Stimulated activated CD4-positive, alpha-beta T cell treated with anti-CD3 and anti-CD28 coated beads, Interleukin-1b, Interleukin-23, amount 100 ng/mL, for 24 hours (primary cell): ENCODE measurements around the gene FGD6.
"Not testable (repeated sequence)": the region's sequence is repeated elsewhere in the genome, so short reads cannot be mapped to it uniquely, and the experiment has no call there.

Experiments
- DNase-seq, 4 experiments: peaks; one replicate each; pipeline ENCODE4 v3.0.0-alpha.2; 2020; ENCODE audit warnings: low read depth in 4 of 4, low spot score in 1 of 4

FGD6 gene

DNA sequence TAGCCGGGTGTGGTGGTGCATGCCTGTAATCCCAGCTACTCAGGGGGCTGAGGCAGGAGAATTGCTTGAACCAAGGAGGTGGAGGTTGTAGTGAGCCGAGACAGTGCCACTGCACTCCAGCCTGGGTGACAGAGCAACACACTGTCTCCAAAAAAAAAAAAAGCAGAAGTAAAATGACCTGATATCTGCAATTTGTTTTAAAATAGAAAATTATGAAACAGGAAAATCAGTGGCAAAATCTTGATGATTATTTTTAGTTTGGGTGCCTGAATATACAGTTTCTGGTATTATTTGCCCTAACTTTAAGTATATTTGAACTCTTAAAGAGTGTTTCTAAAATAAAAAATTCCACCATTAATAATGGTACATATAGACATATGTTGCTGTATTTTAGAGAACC, 121.4 kb downstream of the FGD6 start:
- DNase-seq = not testable (repeated sequence)

DNA sequence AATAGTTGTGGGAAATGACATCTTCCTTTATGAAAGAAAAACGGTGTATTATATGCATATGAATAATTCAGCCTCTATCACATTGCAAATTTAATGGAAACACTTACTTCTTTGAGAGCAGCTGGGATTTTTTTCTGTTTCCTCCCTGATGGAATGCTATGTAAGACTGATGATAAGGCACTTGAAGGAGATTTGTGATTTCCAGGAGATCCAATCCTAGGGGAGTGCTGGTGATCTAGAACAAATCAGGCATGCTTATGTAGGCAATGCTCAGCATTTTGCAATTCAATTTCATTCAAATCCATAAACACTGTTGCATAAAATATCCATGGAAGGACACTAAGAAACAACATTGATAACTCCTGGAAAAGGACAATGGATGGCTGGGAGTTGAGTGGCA, 127.8 kb downstream of the FGD6 start:
- no peak for DNase-seq

DNA sequence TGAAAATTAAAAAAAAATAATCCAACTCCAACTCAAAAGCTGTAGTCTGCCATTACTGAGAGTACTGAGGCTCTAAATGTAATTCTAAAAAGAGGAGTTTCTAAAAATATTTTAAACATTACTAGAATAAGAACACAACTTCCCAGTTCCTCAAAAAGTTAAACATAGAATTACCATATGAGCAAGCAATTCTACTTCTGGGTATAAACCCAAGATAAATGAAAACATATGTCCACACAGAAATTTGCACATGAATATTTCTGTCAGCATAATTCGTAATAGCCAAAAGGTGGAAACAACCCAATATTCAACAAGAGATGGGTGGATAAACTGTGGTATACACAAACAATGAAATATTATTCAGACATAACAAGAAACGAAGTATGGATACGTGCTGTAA, 128.9 kb downstream of the FGD6 start:
- no peak for DNase-seq

DNA sequence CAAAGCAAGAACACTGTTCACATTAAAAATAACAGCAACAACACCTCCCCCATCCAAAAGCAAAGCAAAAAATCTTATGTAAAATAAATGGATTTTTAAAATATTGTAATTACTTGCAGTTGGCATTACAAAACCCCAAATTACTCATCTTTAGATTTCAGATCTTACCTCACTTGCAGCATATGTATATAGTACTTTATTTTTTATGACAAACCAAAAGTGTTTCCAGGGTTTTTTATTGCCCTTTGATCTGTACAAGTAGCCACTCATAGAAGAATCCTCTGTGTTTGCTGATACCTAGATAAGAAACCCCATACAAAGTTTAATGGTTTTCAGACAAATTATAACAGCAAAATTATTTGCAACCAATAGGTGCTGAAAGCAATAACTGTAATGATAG, 131.7 kb downstream of the FGD6 start:
- DNase-seq = no peak

DNA sequence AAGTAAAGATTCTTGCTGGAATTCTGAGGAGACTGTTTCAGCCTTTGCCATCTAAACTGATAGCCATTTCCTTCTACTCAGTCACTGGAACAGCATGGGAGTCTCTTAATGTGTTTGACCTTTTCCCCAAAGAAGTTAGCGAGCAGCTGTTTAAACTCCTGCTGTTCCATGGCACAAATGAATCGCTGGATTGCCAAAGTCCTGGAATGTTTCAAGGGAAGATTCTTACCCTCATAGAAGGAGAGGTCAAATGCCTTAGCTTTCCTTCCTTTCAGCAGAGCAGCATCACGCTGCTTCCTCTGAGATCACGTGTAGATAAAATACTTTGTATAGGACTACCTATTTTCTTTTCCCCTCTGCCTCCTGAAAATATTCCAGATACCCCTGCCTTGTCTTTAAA, 133.3 kb downstream of the FGD6 start:
- no peak for DNase-seq

DNA sequence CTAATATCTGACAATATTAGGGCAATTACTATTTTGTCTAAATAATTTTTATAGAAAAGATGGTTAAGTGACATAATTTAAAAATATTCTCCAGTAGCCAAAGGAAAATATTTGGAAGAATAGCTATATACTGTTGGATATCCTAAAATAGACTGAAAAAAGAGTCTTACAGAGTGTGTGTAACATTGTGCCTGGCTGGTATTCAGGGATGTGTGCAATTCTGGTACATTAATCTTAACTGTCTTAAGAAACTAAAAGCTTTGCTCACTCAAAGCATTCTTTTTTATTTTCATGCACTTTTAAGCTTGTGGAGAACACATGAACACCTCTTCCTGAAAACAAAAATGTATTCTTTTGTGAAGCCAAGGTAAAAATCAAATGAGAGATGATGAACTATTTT, 133.8 kb downstream of the FGD6 start:
- DNase-seq = no peak

DNA sequence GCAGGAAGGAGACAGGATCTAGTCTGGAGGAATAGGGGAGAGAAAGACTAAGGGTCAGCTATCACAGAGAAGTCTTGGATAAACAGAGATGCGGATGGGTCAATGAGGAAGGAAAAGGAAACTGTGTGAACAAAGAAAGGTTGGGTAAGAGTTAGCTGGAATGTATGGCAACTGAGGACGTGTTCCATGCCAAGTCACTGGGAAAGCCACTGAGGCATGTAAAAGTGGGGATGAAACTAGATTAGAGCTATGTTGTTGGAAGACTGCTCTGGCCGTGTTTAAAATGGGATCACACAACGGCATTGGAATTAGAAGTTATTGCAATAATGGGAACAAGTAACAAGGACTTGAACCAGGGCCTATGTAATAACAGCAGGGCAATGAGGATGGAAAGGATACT, 139.9 kb downstream of the FGD6 start:
- DNase-seq = no peak

DNA sequence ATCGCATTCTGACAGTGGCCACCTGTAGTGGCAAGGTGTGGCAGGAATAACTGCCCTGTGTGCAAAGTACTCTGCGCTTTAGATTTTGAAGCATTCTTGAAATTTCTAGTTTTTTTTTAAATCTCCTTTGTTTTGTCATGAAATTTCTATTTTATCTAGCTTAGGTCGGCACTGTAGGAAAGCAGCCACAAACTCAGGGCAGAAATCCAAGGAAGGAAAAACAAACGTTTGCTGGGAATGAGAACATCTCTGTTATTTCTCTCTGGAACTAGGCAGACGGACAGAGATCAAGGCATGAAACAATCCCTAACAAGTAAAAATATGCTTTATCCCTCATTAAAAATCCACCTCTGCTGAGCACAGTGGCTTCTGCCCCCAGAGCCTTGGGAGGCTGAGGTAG, 142.5 kb downstream of the FGD6 start:
- DNase-seq = no peak

DNA sequence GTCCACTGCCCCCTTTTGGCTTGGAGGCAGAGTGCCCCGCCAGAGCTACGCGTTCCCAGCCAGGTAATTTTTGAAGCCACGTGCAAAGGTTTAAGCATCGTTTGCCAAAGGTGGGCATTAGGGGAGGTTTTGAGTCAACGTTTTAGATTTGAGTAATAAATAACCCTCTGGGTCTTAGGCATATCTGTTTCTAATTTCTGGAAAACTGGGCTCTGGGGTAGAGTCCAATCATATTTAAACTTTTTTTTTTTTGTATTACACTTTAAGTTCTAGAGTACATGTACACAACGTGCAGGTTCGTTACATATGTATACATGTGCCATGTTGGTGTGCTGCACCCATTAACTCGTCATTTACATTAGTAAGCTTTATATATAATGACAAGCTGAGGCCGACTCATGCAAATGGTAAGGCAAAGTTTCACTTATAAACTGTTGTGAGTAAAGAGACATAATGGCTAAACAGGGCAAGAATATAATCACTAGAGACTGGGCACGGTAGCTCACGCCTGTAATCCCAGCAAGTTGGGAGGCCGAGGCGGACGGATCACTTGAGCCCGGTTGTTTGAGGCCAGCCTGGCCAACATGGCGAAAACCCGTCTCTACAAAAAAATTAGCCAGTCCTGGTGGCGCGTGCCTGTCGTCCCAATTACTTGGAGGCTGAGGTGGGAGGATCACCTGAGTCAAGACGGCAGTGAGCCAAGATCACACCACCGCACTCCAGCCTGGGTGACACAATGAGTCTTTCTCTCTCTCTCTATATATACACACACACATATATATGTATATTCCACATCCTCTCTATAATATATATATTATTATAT, 143.4 kb downstream of the FGD6 start:
- no peak for DNase-seq

DNA sequence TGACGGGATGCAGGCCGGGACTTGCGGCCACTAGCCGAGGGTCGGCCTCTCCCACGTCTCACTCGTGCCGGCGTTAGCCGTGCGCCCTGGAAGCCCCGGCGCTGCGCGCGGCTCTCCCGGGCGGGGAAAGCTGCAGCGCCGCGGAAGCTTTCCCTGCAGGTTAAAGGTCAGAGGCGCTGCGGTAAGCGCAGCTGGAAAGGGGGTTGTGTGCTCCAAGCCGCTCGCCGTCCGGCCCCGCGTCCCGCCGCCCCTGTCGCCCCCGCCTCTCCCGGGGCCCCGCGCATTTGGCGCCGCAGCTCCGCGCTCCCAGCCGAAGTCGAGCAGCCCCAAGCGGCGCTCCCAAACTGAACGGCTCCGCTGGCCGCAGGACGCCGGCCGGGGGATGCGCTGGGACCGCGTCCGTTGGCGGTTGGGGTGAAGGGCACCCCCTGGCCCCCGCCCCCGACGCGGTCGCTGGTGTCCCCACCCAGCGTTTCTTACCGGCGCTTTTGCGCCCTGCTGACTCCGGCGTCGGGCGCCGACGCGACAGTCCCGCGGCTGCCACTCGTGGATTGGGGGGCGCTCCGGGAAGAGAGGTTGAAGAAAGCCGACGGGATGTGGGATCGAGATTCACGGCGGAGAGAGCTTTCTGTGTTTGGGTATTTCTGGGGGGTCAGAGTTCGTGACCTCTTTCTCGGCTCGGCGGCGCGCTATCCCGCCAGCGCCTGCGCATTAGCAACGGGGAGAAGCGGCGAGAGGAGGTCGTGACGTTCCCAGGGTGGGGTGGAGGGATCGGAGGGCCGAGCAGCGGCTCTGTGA, 144.2 kb downstream of the FGD6 start, which contains the start of gene NR2C1:
TSS of gene NR2C1 (minus strand) at position 719 of the 798 bp plus-strand sequence. CDS start 6,234 bp downstream, outside the sequence.
- DNase-seq = peak; percentile 72 to 88 (median 80)

DNA sequence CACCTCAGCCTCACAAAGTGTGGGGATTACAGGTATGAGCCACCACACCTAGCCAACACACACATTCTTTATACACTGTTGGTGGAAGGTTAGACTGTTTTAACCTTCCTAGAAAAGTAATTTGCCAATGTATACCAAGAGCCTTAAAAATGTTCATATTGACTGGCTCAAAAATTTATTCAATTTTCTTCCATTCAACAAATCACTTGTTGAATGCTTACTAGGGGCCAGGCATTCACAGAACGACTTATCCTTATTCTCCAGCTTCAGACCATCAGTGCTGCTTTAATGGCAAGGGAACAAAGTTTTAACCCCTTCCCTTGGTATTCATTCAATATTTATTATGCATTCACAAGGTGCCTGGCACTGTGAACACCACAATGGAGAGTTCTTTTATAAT, 146.9 kb downstream of the FGD6 start:
- no peak for DNase-seq

DNA sequence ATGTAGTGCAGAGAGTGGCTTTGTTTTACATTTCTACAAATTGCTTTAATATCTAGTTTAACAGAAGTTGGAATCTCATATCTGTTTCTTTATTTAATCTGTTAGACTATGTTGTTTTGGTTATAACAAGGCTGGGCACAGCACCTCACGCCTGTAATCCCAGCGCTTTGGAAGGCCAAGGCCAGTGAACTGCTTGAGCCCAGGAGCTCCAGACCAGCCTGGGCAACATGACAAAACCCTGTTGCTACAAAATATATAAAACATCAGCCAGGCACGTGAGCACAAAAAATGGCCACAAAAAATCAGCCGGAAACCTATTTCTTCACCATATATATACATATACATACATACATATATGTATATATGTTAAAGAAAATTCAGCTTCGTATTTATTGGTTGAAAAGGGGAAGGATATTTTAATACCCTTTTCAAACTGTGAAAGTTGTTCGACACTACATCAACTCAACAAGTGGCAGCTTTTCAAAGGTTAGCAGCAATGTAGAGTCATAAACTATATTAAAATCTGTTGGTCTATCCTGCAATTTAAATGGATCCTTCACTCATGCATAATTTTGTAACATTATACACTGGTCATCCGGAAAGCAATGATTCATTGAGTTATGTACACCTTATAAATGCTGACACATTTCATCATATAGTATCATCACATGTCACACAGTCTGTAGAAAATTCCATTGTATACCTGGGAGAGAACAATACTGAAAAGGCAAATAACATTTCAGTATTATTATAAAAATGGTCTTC, 151.0 kb downstream of the FGD6 start:
- no peak for DNase-seq

DNA sequence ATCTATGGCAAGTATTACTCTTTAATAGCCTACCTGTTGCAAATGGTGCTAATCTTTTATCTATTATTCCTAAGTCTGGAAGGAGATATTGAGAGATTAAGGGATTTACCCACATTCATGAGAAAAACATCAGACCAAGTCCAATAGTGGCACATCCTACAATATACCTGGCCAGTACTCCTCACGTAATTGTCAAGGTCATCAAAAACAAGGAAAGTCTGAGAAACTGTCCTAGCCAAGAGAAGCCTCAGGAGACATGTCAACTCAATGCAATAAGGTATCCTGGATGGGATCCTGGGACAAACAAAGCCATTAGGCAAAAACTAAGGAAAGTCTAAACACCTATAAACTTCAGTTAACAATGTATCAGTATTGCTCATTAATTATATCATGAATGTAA, 156.3 kb downstream of the FGD6 start:
- no peak for DNase-seq

DNA sequence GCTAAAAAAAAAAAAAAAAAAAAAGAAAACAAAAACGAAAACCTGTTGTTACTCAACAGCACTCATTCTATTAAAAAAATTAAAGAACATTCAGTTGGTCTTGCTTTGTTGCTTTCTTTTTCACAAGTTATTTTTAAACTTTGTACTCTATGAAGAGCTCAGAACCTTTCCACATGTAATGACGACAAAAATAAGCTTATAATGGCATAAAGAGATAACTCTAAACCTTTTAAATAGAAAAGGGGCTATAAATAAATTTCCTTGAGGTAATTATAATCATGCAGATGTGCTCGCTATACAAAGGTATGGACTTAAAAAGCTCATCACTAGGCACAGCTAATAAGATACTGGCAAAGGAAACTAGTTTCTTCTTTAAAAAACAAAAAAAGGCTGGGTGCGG, 157.3 kb downstream of the FGD6 start:
- DNase-seq = no peak

DNA sequence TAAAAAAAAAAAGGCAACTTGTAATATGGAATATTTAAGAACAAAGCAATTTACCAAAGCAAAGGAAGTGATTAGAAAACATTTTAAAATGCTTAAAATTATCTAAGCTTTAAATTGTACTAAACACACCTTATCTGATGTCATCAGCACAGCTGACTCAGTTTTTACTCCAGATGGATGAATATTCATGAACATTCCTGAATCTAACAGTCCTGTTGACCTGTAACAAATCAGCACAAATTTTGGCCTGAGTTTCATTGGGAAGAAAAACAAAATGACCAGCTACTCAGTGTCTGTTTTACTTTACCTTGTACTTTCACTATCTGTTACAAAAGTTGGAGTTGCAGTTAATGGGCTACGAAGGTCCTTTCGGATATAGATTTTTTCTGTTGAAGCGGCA, 159.8 kb downstream of the FGD6 start:
- no peak for DNase-seq

DNA sequence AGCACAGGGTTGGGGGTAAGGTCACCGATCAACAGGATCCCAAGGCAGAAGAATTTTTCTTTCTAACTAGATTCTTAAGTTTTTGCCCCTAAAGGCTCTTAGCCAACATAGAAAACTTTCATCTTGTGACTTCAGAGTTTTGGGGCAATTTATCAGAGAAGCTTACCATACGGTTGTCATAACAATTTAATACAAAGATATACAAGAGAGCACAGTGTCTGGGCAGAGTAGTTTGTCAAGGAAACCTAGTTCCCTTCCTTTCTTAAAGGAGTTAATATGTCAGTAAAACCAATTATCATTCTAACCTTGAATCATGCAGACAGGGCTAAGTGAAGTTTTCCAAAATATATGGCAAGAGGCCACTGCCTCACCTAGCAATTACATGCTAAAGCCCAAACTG, 162.2 kb downstream of the FGD6 start:
- DNase-seq = no peak

DNA sequence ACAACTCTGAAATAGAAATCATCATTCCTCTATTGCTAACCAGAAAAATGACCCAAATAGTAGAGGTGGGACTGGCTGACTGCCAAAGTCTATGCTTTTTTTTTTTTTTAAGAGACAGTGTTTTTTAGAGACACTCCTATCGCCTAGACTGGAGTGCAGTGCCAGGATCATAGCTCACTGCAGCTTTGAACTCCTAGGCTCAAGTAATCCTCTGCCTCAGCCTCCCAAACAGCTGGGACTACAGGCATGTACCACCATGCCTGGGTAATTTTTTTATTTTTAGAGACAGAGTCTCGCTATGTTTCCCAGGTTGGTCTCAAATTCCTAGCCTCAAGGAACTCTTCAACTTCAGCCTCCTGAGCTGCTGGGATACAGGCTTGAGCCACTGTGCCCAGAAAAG, 163.1 kb downstream of the FGD6 start:
- no peak for DNase-seq

DNA sequence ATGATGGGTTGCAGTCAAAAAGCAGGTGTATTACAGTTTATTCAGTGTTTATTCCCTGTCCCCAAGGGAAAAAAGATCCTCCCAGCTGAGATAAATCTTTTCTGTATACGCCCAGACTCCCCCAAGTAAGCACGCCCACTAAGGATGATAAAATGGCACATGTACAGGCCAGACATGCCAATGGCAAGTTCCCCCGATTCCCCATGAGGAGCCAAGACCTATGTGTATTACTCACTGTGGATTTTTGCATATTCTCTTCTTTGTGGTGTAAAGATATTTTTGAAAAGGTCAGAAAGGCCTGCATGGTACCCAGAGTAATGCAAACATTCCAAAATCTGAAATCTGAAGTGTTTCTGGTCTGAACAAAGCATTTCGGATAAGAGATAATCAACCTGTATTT, 166.0 kb downstream of the FGD6 start:
- DNase-seq = no peak

DNA sequence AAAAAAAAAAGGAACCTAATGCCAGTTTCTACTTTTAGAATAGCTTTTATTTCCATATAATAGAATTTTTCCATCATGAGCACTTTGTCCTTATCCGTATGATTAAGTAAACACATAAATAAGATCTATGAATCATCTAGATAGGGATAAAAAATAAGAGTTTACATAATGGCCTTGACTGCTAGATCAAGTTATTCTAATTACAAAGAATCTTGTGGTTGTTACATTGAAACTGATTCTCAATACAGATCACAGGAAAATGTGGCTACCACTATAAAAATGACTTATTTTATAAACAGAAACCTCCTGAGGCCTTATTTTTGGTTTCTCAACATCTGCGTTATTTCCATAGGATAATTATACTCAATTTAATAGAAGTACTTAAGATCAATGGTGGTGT, 179.4 kb downstream of the FGD6 start:
- no peak for DNase-seq

DNA sequence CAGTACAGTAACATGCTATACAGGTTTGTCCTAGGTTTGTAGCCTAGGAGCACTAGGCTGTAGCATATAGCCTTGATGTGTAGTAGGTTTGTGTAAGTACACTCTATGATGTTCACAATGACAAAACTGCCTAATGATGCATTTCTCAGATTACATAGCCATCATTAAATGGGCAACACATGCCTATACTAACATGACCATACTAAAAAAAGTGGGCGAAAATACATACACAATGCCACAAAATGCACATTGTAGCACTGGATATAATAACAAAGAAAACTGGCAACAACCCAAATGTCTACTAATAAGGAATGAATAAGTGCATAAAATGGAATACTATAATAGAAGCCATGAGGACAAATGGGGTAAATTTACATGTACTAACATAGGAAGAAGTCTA, 182.5 kb downstream of the FGD6 start:
- no peak for DNase-seq
